Naive thymus-derived CD8-positive, alpha-beta T cell (primary cell): ENCODE data around the gene FAM43B. TPM values are rescaled to one million over a fixed set of nuclear protein-coding genes. Genes with fewer than 3 reads are reported as not detected.
"Not testable (repeated sequence)": the region's sequence is repeated elsewhere in the genome, so short reads cannot be mapped to it uniquely, and the experiment has no call there.

Experiments
- ATAC-seq, 2 donors: fragments of 150-1000 bp; cut with Tn5 transposase in 1 of 2; sonication (Bioruptor Pico), chemical (Tn5 transposase) in 1 of 2; 1 replicate in 1 of 2; 2 replicates in 1 of 2; pipeline ENCODE4 v1.10.0; 2021; ENCODE audit warnings: mild to moderate bottlenecking in 2 of 2, moderate library complexity in 2 of 2
- POLR2A ChIA-PET: fragments of 350-600 bp; sonication (Branson Sonifier 250); formaldehyde crosslinking; loops from one replicate; lab custom pipeline; 2021; ENCODE audit warnings: antibody characterized with exemption; lab: Charles Lee
- DNase-seq, 10 donors: peaks; one replicate each; pipeline versions ENCODE4 v3.0.0 to v3.0.0-alpha.2; 2020 to 2022
- H3K27ac Mint-ChIP-seq, 10 donors: one replicate each; pipeline ENCODE4 v1.8.0; 2020 to 2022; ENCODE audit warnings: mild to moderate bottlenecking in 10 of 10, mixed read lengths in 10 of 10, moderate library complexity in 4 of 10, inconsistent platforms in 1 of 10
- H3K27me3 Mint-ChIP-seq, 5 donors: one replicate each; pipeline ENCODE4 v1.8.0; 2021 to 2022; ENCODE audit warnings: mixed read lengths in 5 of 5
- H3K36me3 Mint-ChIP-seq, 3 donors: one replicate each; pipeline ENCODE4 v1.8.0; 2020 to 2022; ENCODE audit warnings: mixed read lengths in 3 of 3, mild to moderate bottlenecking in 2 of 3, inconsistent platforms in 1 of 3
- H3K4me1 Mint-ChIP-seq, 4 donors: one replicate each; pipeline ENCODE4 v1.8.0; 2021 to 2022; ENCODE audit warnings: mixed read lengths in 4 of 4
- H3K4me3 Mint-ChIP-seq, 10 donors: one replicate each; pipeline ENCODE4 v1.8.0; 2020 to 2022; ENCODE audit warnings: mild to moderate bottlenecking in 10 of 10, mixed read lengths in 10 of 10, moderate library complexity in 6 of 10, inconsistent platforms in 1 of 10
- H3K9me3 Mint-ChIP-seq, 9 donors: one replicate each; pipeline ENCODE4 v1.8.0; 2020 to 2022; ENCODE audit warnings: mixed read lengths in 9 of 9, mild to moderate bottlenecking in 3 of 9, inconsistent platforms in 1 of 9, moderate library complexity in 1 of 9
- polyA plus RNA-seq, 3 donors: library from polyadenylated mRNA; unstranded; fragments of 300-500 nt; fragmentation: Illumina TruSeq; gene quantifications; one replicate each; pipeline ENCODE4 v1.2.3, GENCODE V29; 2021
- total RNA-seq, 8 experiments: library from RNA in 2 of 8; stranded (reverse) in 2 of 8; gene quantifications; one replicate each; pipeline ENCODE4 v1.2.3 and lab custom pipeline; 2021 to 2026

FAM43B gene
- total RNA-seq (not detected), polyA plus RNA-seq (not detected), total RNA-seq (lab: John Stamatoyannopoulos, UW) (0 to 0.09 (median 0) reads per million in 6 experiments)

GRCh38 chr1:20551945-20552727 lies at the start of gene FAM43B:
Gene FAM43B, plus strand, starts transcription at chr1:20552573. Its CDS starts 401 bp downstream, at chr1:20552974.
- Mint-ChIP-seq H3K27me3 (peaks cover 10 to 43% (median 34%) of the 10 kb centered on the region in 5 donors), H3K36me3 (no peaks in the 10 kb centered on the region), H3K4me1 (peaks cover 0 to 4% (median 2%) of the 10 kb centered on the region in 4 donors), H3K4me3 (no peak within 1 kb of the TSS), H3K27ac (no peak within 1 kb of the TSS), H3K9me3 (no peaks in the 10 kb centered on the region)
- POLR2A ChIA-PET = no interaction called here
- DNase-seq (no peak), ATAC-seq (no peak)

- Mint-ChIP-seq H3K36me3 (peaks cover 0 to 35% (median 7%) of the 10 kb centered on the region in 3 donors), H3K9me3 (no peaks in the 10 kb centered on the region), H3K27me3 (no peaks in the 10 kb centered on the region), H3K4me1 (peaks cover 11 to 40% (median 35%) of the 10 kb centered on the region in 4 donors), H3K27ac (peak overlapping the region in 3 of 10 donors; percentile 68 to 97 (median 71)), H3K4me3 (peak overlapping the region in 7 of 10 donors; percentile 8 to 58 (median 38))
- no peak for ATAC-seq
- DNase-seq = no peak
- POLR2A ChIA-PET = interaction anchor here (1.7 kb wide), 1 partner anchor 19 kb away, joined by 4 read pairs; the partner anchor contains the start of gene CAMK2N1
These were observed 46.9 kb upstream of the FAM43B start for GRCh38 chr1:20505488-20505887.

GRCh38 chr1:20507248-20507563 lies 45.2 kb upstream of the FAM43B start:
- Mint-ChIP-seq H3K9me3 (no peaks in the 10 kb centered on the region), H3K4me1 (peaks cover 11 to 40% (median 33%) of the 10 kb centered on the region in 4 donors), H3K27ac (peak overlapping the region; percentile 75 to 98 (median 96)), H3K27me3 (peaks cover 0 to 5% (median 0%) of the 10 kb centered on the region in 5 donors), H3K4me3 (peak overlapping the region; percentile 82 to 97 (median 90)), H3K36me3 (peaks cover 0 to 19% (median 0%) of the 10 kb centered on the region in 3 donors)
- peak in 1 of 2 donors; percentile 56 for ATAC-seq
- DNase-seq = no peak
- POLR2A ChIA-PET = interaction anchor here (2.5 kb wide), 1 partner anchor 154 kb away, joined by 8 read pairs; the partner anchor contains the start of gene DDOST

GRCh38 chr1:20507564-20508410 lies 44.6 kb upstream of the FAM43B start, which contains the start of gene MUL1:
Gene MUL1, minus strand, starts transcription at chr1:20508151. Its CDS starts 127 bp downstream, at chr1:20508024.
- Mint-ChIP-seq H3K4me1 (peaks cover 11 to 40% (median 33%) of the 10 kb centered on the region in 4 donors), H3K4me3 (peak within 1 kb of the TSS; percentile 82 to 97 (median 90)), H3K27ac (peak within 1 kb of the TSS; percentile 75 to 98 (median 96)), H3K9me3 (no peaks in the 10 kb centered on the region), H3K27me3 (peaks cover 0 to 9% (median 4%) of the 10 kb centered on the region in 5 donors), H3K36me3 (peaks cover 0 to 16% (median 0%) of the 10 kb centered on the region in 3 donors)
- peak; percentile 81 to 96 (median 91) for DNase-seq
- POLR2A ChIA-PET = interaction anchor here (0.5 to 2.5 kb wide), 6 partner anchors 24 to 626 kb away, joined by 3 to 10 read pairs (median 4); partner anchors contain the start of genes DDOST, HP1BP3, OTUD3 and PINK1
- ATAC-seq = peak; percentile 88 to 89

GRCh38 chr1:20508411-20508771 lies 44.0 kb upstream of the FAM43B start:
- Mint-ChIP-seq H3K9me3 (no peaks in the 10 kb centered on the region), H3K36me3 (peaks cover 0 to 10% (median 0%) of the 10 kb centered on the region in 3 donors), H3K4me1 (peaks cover 11 to 39% (median 33%) of the 10 kb centered on the region in 4 donors), H3K4me3 (peak overlapping the region; percentile 82 to 97 (median 90)), H3K27me3 (peaks cover 0 to 15% (median 7%) of the 10 kb centered on the region in 5 donors), H3K27ac (peak overlapping the region; percentile 75 to 98 (median 96))
- ATAC-seq (no peak), DNase-seq (no peak)
- POLR2A ChIA-PET = interaction anchor here (0.5 to 2.5 kb wide), 6 partner anchors 25 to 626 kb away, joined by 3 to 10 read pairs (median 4); partner anchors contain the start of genes DDOST, HP1BP3, OTUD3 and PINK1

GRCh38 chr1:20511518-20512428 lies 40.6 kb upstream of the FAM43B start:
- DNase-seq (no peak), ATAC-seq (no peak)
- Mint-ChIP-seq H3K4me1 (peaks cover 4 to 13% (median 11%) of the 10 kb centered on the region in 4 donors), H3K27me3 (peaks cover 0 to 31% (median 14%) of the 10 kb centered on the region in 5 donors), H3K4me3 (no peak overlapping the region), H3K36me3 (no peaks in the 10 kb centered on the region), H3K27ac (no peak overlapping the region), H3K9me3 (no peaks in the 10 kb centered on the region)
- POLR2A ChIA-PET = interaction anchor here (0.6 kb wide), 1 partner anchor 1949 kb away, joined by 3 read pairs; no protein-coding TSS in a partner anchor

GRCh38 chr1:20519609-20520262 lies 32.6 kb upstream of the FAM43B start:
- H3K4me1 Mint-ChIP-seq, H3K27ac Mint-ChIP-seq, POLR2A ChIA-PET, ATAC-seq, H3K36me3 Mint-ChIP-seq, DNase-seq, H3K9me3 Mint-ChIP-seq, H3K4me3 Mint-ChIP-seq: not testable (repeated sequence)
- H3K27me3 Mint-ChIP-seq = peaks cover 9 to 36% (median 16%) of the 10 kb centered on the region in 5 donors

- H3K4me3 Mint-ChIP-seq = no peak overlapping the region
- H3K4me1 Mint-ChIP-seq = peaks cover 0 to 6% (median 1%) of the 10 kb centered on the region in 4 donors
- peaks cover 9 to 34% (median 15%) of the 10 kb centered on the region in 5 donors for H3K27me3 Mint-ChIP-seq
- POLR2A ChIA-PET = interaction anchor here (0.7 kb wide), 1 partner anchor 27 kb away, joined by 3 read pairs; no protein-coding TSS in a partner anchor
- no peaks in the 10 kb centered on the region for H3K9me3 Mint-ChIP-seq
- DNase-seq (peak; percentile 38 to 80 (median 64)), ATAC-seq (peak; percentile 44 to 48)
- H3K36me3 Mint-ChIP-seq = no peaks in the 10 kb centered on the region
- no peak overlapping the region for H3K27ac Mint-ChIP-seq
These were observed 30.2 kb upstream of the FAM43B start for GRCh38 chr1:20521960-20522861.

GRCh38 chr1:20526267-20526666 lies 26.1 kb upstream of the FAM43B start:
- Mint-ChIP-seq H3K4me3 (no peak overlapping the region), H3K36me3 (no peaks in the 10 kb centered on the region), H3K27ac (no peak overlapping the region), H3K4me1 (peaks cover 0 to 6% (median 1%) of the 10 kb centered on the region in 4 donors), H3K9me3 (no peaks in the 10 kb centered on the region), H3K27me3 (peaks cover 22 to 51% (median 40%) of the 10 kb centered on the region in 5 donors)
- ATAC-seq (no peak), DNase-seq (no peak)
- POLR2A ChIA-PET = no interaction called here

GRCh38 chr1:20528221-20528620 lies 24.2 kb upstream of the FAM43B start:
- H3K27ac Mint-ChIP-seq = no peak overlapping the region

More at GRCh38 chr1:20528221-20528620, 24.2 kb upstream of the FAM43B start:
- H3K27me3 Mint-ChIP-seq = peaks cover 26 to 59% (median 45%) of the 10 kb centered on the region in 5 donors
- no peak overlapping the region for H3K4me3 Mint-ChIP-seq
- POLR2A ChIA-PET = no interaction called here
- H3K9me3 Mint-ChIP-seq = no peaks in the 10 kb centered on the region
- H3K4me1 Mint-ChIP-seq = no peaks in the 10 kb centered on the region
- ATAC-seq (no peak), DNase-seq (no peak)
- no peaks in the 10 kb centered on the region for H3K36me3 Mint-ChIP-seq
